Camera-type eye (tissue), 1 donor: Measurements from ENCODE around the gene CSDE1. TPM values are rescaled to one million over a fixed set of nuclear protein-coding genes. Genes with fewer than 3 reads are reported as not detected.

Experiments used
- total RNA-seq: library from RNA; depleted of rRNA; stranded (reverse); fragments of >200 nt; gene quantifications from one replicate; pipeline ENCODE4 v1.2.3, GENCODE V29; 2014

The CSDE1 gene
- 903 TPM for total RNA-seq

DNA sequence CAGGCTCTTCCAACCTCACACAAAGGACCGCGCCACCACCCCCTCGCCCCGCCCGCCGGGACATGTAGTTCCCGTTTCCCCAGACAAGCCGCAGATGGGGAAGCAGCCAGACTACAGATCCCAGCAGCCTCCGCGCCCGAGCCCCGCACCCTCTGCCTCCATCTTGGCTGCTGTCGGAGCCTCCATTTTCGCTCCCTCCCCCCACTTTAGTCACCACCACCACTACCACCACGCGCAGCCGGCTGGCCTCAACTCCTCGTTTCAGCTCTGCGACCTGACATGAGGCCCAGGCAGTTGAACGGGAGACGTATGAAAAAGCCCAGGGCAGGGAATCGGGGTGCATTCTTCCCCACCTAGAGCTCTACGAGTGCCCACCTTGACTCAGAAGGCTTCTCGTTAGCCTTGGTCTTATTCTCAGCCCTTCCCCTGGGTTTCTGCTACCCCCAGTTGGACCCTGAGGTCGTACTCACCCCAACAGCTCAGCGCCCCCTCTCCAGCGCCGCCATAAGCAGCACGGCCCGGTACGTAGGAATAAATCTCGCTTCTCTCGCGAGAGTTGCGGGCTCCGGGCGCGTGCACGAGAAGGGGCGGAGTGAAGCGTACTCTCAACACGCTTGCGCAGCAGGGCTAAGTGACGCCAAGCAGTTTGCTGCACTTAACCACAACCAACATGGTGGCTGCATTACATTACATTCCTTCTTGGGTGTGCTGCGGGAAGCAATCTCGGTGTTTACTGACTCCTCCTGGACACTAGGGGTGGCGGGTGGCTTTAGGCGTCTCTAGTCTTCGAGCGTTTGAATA lies at the start of gene CSDE1:
TSS of gene CSDE1 (minus strand) at position 530 of the 801 bp plus-strand sequence. CDS start 18,094 bp downstream, outside the sequence.

GRCh38 chr1:114780344-114781226 lies 22.8 kb upstream of the CSDE1 start, which contains the start of gene SIKE1:
Gene SIKE1, minus strand, starts transcription at chr1:114780685. Its CDS starts 78 bp downstream, at chr1:114780607.

DNA sequence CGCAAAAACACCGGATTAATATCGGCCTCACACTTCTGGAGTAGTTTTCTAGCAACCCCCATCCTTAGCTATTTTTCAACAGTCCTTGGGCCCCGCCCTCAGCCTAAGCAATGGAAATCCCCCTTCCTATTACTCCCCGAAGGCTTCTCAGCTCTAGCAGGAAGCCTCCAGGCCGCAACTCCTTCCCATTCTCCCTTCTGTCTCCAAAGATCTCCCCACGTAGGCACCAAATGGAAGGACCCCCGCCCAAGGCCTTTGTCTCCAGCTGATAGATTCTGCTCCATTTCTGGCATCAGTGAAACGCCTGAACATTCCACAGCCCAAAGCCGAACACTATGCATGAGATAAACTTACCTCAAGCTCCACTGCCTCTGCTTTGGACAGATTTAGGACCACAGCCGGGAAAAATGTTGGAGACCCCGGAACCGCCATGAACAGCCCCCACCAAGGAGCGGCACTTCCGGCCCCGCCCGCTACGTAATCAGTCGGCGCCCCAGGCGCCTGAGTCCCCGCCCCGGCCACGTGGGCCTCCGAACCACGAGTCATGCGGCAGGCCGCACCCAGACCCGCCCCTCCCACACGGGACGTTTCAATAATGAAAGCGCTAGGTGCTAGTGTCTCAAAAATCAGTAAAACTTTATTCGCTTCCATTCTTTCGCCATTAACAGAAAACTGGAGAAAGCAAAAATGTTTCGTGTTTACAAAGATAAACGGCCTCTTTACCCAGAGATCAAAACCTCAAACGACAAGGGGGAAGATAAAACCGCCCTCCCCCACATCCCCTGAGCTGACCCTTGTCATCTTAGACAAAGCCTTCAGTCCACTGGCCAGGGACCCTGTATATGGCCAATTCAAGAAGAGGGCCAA lies 41.2 kb downstream of the CSDE1 start, which contains the start of gene NRAS:
TSS of gene NRAS (minus strand) at position 468 of the 867 bp plus-strand sequence. CDS start 611 bp downstream, outside the sequence.

GRCh38 chr1:114695430-114696058 lies 62.2 kb downstream of the CSDE1 start, which contains the start of gene AMPD1:
Gene AMPD1, minus strand, starts transcription at chr1:114695546. Its CDS starts 75 bp downstream, at chr1:114695471.

GRCh38 chr1:114669562-114670082 lies 88.2 kb downstream of the CSDE1 start, which contains the start of gene DENND2C:
Gene DENND2C, minus strand, starts transcription at chr1:114670049. Its CDS starts 44,065 bp downstream, at chr1:114625984.

Other genes starting within 250 kb of the CSDE1 start
- gene TRIM33, start 246.8 kb downstream of the CSDE1 start, total RNA-seq, result 99.2 TPM
- 55.1 TPM for gene BCAS2, start 176.4 kb downstream of the CSDE1 start, total RNA-seq
- gene DENND2C, start 87.9 kb downstream of the CSDE1 start, total RNA-seq, result 4.2 TPM
- gene AMPD1, start 62.4 kb downstream of the CSDE1 start, total RNA-seq, result 0.71 TPM
- gene NRAS, start 41.2 kb downstream of the CSDE1 start, total RNA-seq, result 42.1 TPM
- gene SIKE1, start 22.7 kb upstream of the CSDE1 start, total RNA-seq, result 103 TPM
- gene SYCP1, start 96.9 kb upstream of the CSDE1 start, total RNA-seq, result 0.11 TPM